ENCODE results near the gene PIR. TPM values are rescaled to one million over a fixed set of nuclear protein-coding genes. Genes with fewer than 3 reads are reported as not detected.

Gene PIR
- total RNA-seq, 1 experiment from 2014 or later, result 17.1 TPM

DNA sequence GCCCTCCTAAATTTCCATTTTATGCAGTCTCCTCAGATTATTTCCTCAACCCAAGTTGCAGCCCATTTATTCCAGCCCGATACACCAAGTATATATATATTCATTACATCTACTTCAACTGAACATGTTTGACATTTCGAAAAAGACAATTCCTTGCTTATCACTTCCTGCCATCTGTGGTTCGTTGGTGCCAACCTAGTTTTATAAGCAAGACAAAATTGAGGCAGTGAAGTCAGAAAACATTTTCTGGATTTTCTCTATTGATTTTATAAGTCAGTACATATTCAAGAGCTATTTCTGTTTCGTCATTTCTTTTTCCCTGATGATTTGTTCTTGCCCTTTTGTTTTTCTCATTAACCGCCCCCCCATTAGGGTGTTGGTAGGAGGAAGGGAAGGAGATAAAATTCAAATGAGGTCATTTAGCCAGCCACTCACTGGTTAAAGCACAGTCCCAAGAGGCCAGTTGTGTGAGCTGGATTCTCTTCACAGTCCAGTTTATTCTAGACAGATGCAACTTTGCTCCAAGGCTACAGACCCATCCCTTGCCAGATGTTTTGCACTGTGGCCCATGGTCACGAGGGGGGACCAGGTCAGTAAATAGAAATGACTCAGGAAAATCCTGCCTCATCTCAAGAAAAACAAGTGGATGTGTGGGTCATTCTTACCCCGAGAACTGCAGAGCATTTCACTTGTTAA, 88.6 kb downstream of the PIR start:
- Mint-ChIP-seq H3K9me3 (peaks cover 7% of the 10 kb centered on the region; the same call in 1 of the 2 replicates), H3K4me3 (no peak overlapping the region), H3K27me3 (ENCODE audit: low read depth) (no peaks in the 10 kb centered on the region), H3K27ac (no peak overlapping the region; the same call in 1 of the 2 replicates), H3K36me3 (0 out of 2 replicates have a peak, but pooled peaks cover 4% of the 10 kb centered on the region), H3K4me1 (peaks cover 20% of the 10 kb centered on the region)
- ChIA-PET POLR2A (no interaction called here), CTCF (no interaction called here)
- no peak for ATAC-seq
- TF ChIP-seq HMGA2 (CRISPR knock-in tag; IDR thresholded peaks at IDR 0.05), result no peak
- TF ChIP-seq, protein P1, sequence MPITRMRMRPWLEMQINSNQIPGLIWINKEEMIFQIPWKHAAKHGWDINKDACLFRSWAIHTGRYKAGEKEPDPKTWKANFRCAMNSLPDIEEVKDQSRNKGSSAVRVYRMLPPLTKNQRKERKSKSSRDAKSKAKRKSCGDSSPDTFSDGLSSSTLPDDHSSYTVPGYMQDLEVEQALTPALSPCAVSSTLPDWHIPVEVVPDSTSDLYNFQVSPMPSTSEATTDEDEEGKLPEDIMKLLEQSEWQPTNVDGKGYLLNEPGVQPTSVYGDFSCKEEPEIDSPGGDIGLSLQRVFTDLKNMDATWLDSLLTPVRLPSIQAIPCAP (CRISPR knock-in tag; IDR thresholded peaks at IDR 0.05), result no peak
- no peak for TF ChIP-seq GTF2I (CRISPR knock-in tag; conservative IDR thresholded peaks at IDR 0.05)
- TF ChIP-seq GRHL2 (CRISPR knock-in tag; IDR thresholded peaks at IDR 0.05; ENCODE audit: insufficient replicate concordance, severe bottlenecking), result no peak
- TF ChIP-seq, protein P2, sequence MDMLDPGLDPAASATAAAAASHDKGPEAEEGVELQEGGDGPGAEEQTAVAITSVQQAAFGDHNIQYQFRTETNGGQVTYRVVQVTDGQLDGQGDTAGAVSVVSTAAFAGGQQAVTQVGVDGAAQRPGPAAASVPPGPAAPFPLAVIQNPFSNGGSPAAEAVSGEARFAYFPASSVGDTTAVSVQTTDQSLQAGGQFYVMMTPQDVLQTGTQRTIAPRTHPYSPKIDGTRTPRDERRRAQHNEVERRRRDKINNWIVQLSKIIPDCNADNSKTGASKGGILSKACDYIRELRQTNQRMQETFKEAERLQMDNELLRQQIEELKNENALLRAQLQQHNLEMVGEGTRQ (CRISPR knock-in tag; IDR thresholded peaks at IDR 0.05), result no peak
- no peak for TF ChIP-seq TP53 (CRISPR knock-in tag; IDR thresholded peaks at IDR 0.05)
- no peak for TF ChIP-seq TCF7 (CRISPR knock-in tag; IDR thresholded peaks at IDR 0.05; ENCODE audit: low read depth)
- TF ChIP-seq, protein P3, sequence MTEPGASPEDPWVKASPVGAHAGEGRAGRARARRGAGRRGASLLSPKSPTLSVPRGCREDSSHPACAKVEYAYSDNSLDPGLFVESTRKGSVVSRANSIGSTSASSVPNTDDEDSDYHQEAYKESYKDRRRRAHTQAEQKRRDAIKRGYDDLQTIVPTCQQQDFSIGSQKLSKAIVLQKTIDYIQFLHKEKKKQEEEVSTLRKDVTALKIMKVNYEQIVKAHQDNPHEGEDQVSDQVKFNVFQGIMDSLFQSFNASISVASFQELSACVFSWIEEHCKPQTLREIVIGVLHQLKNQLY (CRISPR knock-in tag; IDR thresholded peaks at IDR 0.05), result no peak
- no peak for TF ChIP-seq PRRX2 (CRISPR knock-in tag; IDR thresholded peaks at IDR 0.05)
- TF ChIP-seq EMX1 (CRISPR knock-in tag; IDR thresholded peaks at IDR 0.05), result no peak
- no peak for TF ChIP-seq CBFB (CRISPR knock-in tag; IDR thresholded peaks at IDR 0.05; ENCODE audit: low read depth)
- no peak for TF ChIP-seq ZNF219 (CRISPR knock-in tag; IDR thresholded peaks at IDR 0.05; ENCODE audit: borderline replicate concordance)
- no peak for TF ChIP-seq SMAD4 (CRISPR knock-in tag; IDR thresholded peaks at IDR 0.05)
- no peak for TF ChIP-seq FOXP1 (CRISPR knock-in tag; IDR thresholded peaks at IDR 0.05; ENCODE audit: borderline replicate concordance)
- TF ChIP-seq KAT7 (CRISPR knock-in tag; IDR thresholded peaks at IDR 0.05; ENCODE audit: borderline replicate concordance), result no peak
- no peak for TF ChIP-seq ZNF232 (CRISPR knock-in tag; IDR thresholded peaks at IDR 0.05)
- TF ChIP-seq, protein P4, sequence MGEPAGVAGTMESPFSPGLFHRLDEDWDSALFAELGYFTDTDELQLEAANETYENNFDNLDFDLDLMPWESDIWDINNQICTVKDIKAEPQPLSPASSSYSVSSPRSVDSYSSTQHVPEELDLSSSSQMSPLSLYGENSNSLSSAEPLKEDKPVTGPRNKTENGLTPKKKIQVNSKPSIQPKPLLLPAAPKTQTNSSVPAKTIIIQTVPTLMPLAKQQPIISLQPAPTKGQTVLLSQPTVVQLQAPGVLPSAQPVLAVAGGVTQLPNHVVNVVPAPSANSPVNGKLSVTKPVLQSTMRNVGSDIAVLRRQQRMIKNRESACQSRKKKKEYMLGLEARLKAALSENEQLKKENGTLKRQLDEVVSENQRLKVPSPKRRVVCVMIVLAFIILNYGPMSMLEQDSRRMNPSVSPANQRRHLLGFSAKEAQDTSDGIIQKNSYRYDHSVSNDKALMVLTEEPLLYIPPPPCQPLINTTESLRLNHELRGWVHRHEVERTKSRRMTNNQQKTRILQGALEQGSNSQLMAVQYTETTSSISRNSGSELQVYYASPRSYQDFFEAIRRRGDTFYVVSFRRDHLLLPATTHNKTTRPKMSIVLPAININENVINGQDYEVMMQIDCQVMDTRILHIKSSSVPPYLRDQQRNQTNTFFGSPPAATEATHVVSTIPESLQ (CRISPR knock-in tag; IDR thresholded peaks at IDR 0.05), result no peak
- DNase-seq (ENCODE audit: low spot score), result no peak

DNA sequence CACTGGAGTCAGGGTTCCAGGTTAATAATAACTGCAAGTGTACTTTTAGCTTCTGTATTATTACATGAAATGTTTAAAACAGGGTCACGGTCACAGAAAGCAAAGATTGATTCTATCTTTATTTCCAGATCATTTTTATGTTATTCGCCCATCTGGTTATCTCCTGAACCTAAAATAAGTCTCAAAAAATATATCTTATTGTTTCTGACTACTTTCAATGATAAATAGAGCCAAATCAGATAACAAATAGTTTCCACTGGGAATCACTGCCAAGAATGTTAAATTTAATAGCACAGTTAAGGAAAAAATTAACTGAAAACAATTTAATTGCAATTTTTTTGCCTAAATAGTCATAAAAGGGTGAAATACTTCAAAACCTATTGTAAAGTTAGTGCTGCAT, 91.8 kb downstream of the PIR start:
- Mint-ChIP-seq H3K27me3 (ENCODE audit: low read depth) (no peaks in the 10 kb centered on the region), H3K4me3 (no peak overlapping the region), H3K36me3 (peaks cover 1% of the 10 kb centered on the region), H3K4me1 (peaks cover 34% of the 10 kb centered on the region), H3K9me3 (peaks cover 8% of the 10 kb centered on the region), H3K27ac (no peak overlapping the region)
- POLR2A ChIA-PET, result no interaction called here
- ATAC-seq, result no peak
- CTCF ChIA-PET, result no interaction called here
- no peak for DNase-seq (ENCODE audit: low spot score)
- TF ChIP-seq SP1 (CRISPR knock-in tag; conservative IDR thresholded peaks at IDR 0.05), result no peak
- TF ChIP-seq, protein P5, sequence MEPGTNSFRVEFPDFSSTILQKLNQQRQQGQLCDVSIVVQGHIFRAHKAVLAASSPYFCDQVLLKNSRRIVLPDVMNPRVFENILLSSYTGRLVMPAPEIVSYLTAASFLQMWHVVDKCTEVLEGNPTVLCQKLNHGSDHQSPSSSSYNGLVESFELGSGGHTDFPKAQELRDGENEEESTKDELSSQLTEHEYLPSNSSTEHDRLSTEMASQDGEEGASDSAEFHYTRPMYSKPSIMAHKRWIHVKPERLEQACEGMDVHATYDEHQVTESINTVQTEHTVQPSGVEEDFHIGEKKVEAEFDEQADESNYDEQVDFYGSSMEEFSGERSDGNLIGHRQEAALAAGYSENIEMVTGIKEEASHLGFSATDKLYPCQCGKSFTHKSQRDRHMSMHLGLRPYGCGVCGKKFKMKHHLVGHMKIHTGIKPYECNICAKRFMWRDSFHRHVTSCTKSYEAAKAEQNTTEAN (CRISPR knock-in tag; IDR thresholded peaks at IDR 0.05), result no peak
- TF ChIP-seq GABPB1 (CRISPR knock-in tag; IDR thresholded peaks at IDR 0.05), result no peak
- TF ChIP-seq JAZF1 (CRISPR knock-in tag; IDR thresholded peaks at IDR 0.05), result no peak
- TF ChIP-seq CBFB (CRISPR knock-in tag; IDR thresholded peaks at IDR 0.05; ENCODE audit: low read depth), result no peak

Measured in WTC11 (cell line).